HG03280 (cell line): ENCODE measurements around the gene HDGF.

ENCODE experiments used
- ATAC-seq: cut with Tn5 transposase; IDR thresholded peaks from one replicate; pipeline ENCODE4 v1.9.1; 2021; ENCODE audit warnings: mild to moderate bottlenecking, moderate library complexity; ENCODE audit not compliant: unreplicated experiment

Gene HDGF

GRCh38 chr1:156747742-156748669 is 3.5 kb downstream of the HDGF start:
- ATAC-seq: no peak

GRCh38 chr1:156746728-156747631 is 4.5 kb downstream of the HDGF start:
- no peak for ATAC-seq

- no peak for ATAC-seq
Measured at GRCh38 chr1:156746406-156746727, 5.1 kb downstream of the HDGF start.

GRCh38 chr1:156745881-156746280 is 5.6 kb downstream of the HDGF start:
- no peak for ATAC-seq

- ATAC-seq: no peak
Measured at GRCh38 chr1:156744786-156745419, 6.6 kb downstream of the HDGF start.

GRCh38 chr1:156744344-156744743 is 7.1 kb downstream of the HDGF start:
- ATAC-seq: no peak

- ATAC-seq: no peak
Measured at GRCh38 chr1:156743367-156744302, 7.8 kb downstream of the HDGF start.

- no peak for ATAC-seq
Measured at GRCh38 chr1:156742801-156743200, 8.7 kb downstream of the HDGF start.

- ATAC-seq: no peak
Measured at GRCh38 chr1:156742017-156742416, 9.5 kb downstream of the HDGF start.

GRCh38 chr1:156741481-156741983 is 9.9 kb downstream of the HDGF start:
- ATAC-seq: peak; percentile 0

- ATAC-seq: peak; percentile 84
Measured at GRCh38 chr1:156740741-156741480, 10.6 kb downstream of the HDGF start, which contains the start of gene MRPL24. Gene MRPL24, minus strand, starts transcription at chr1:156741088. Its CDS starts 2,384 bp downstream, at chr1:156738704.

GRCh38 chr1:156740237-156740740 is 11.2 kb downstream of the HDGF start:
- peak; percentile 2 for ATAC-seq

- ATAC-seq: no peak
Measured at GRCh38 chr1:156738916-156739315, 12.6 kb downstream of the HDGF start.

- ATAC-seq: no peak
Measured at GRCh38 chr1:156738407-156738806, 13.1 kb downstream of the HDGF start.

GRCh38 chr1:156733989-156734584 is 17.4 kb downstream of the HDGF start:
- ATAC-seq: no peak

GRCh38 chr1:156728599-156729462 is 22.6 kb downstream of the HDGF start, which contains the start of gene ISG20L2:
Gene ISG20L2, minus strand, starts transcription at chr1:156728766. Its CDS starts 1,114 bp downstream, at chr1:156727652.
- ATAC-seq: peak; percentile 90

- peak; percentile 51 for ATAC-seq
Measured at GRCh38 chr1:156727926-156728598, 23.4 kb downstream of the HDGF start, which contains the start of gene METTL25B. Gene METTL25B, plus strand, starts transcription at chr1:156728469. Its CDS starts 636 bp downstream, at chr1:156729105.
